Mesendoderm (in vitro differentiated cells): Measurements from ENCODE around the gene SNAP25.

Experiments
- DNase-seq: peaks from one replicate; pipeline ENCODE4 v3.0.0; 2013
- H2AK5ac ChIP-seq: 2 replicates; pipeline ENCODE4 v1.6.1; 2013; ENCODE audit warnings: low read length, inconsistent platforms
- H2BK120ac ChIP-seq: 2 replicates; pipeline ENCODE4 v1.6.1; 2013; ENCODE audit warnings: low read depth, mild to moderate bottlenecking, low read length, moderate library complexity, mixed read lengths
- H2BK15ac ChIP-seq: replicated peaks from 2 replicates; pipeline ENCODE4 v1.6.1; 2013; ENCODE audit warnings: low read depth, mild to moderate bottlenecking, moderate library complexity
- H2BK5ac ChIP-seq: 2 replicates; pipeline ENCODE4 v1.6.1; 2013; ENCODE audit warnings: low read length, inconsistent platforms
- H3K18ac ChIP-seq: 2 replicates; pipeline ENCODE4 v1.6.1; 2013; ENCODE audit warnings: mild to moderate bottlenecking, low read length, mixed read lengths
- H3K23ac ChIP-seq: one replicate; pipeline ENCODE4 v1.6.1; 2013; ENCODE audit warnings: low read length
- H3K27ac ChIP-seq: 2 replicates; pipeline ENCODE4 v1.5.1; 2013; ENCODE audit warnings: low read depth, mild to moderate bottlenecking, inconsistent platforms, low read length, moderate library complexity
- H3K27me3 ChIP-seq: 2 replicates; pipeline ENCODE4 v1.6.1; 2013; ENCODE audit warnings: low read length, control low read depth, mild to moderate bottlenecking, inconsistent platforms; ENCODE audit not compliant: insufficient read depth, poor library complexity
- H3K36me3 ChIP-seq: 2 replicates; pipeline ENCODE4 v1.6.1; 2013; ENCODE audit warnings: low read length, inconsistent platforms; ENCODE audit not compliant: control insufficient read depth, insufficient read depth
- H3K4ac ChIP-seq: one replicate; pipeline ENCODE4 v1.6.1; 2013; ENCODE audit warnings: low read depth, mild to moderate bottlenecking, low read length, moderate library complexity
- H3K4me1 ChIP-seq: 2 replicates; pipeline ENCODE4 v1.6.1; 2013; ENCODE audit warnings: low read depth, low read length, inconsistent platforms; ENCODE audit not compliant: control insufficient read depth
- H3K4me2 ChIP-seq: 2 replicates; pipeline ENCODE4 v1.6.1; 2013; ENCODE audit warnings: low read length
- H3K4me3 ChIP-seq: 2 replicates; pipeline ENCODE4 v1.5.1; 2013; ENCODE audit warnings: mild to moderate bottlenecking, low read length
- H3K56ac ChIP-seq: one replicate; pipeline ENCODE4 v1.6.1; 2013; ENCODE audit warnings: low read length
- H3K79me1 ChIP-seq: 2 replicates; pipeline ENCODE4 v1.6.1; 2013; ENCODE audit warnings: low read length, inconsistent platforms
- H3K79me2 ChIP-seq: 2 replicates; pipeline ENCODE4 v1.6.1; 2013; ENCODE audit warnings: mild to moderate bottlenecking, low read length; ENCODE audit not compliant: control insufficient read depth, insufficient read depth
- H3K9ac ChIP-seq: 2 replicates; pipeline ENCODE4 v1.6.1; 2013; ENCODE audit warnings: low read length, inconsistent platforms
- H4K5ac ChIP-seq: one replicate; pipeline ENCODE4 v1.6.1; 2013; ENCODE audit warnings: low read length
- H4K8ac ChIP-seq: one replicate; pipeline ENCODE4 v1.6.1; 2013; ENCODE audit warnings: low read depth, mild to moderate bottlenecking, control low read depth, low read length, moderate library complexity
- WGBS: extraction: QIAGEN DNeasy Blood & Tissue Kit; methylation state at CpG from one replicate; pipeline ENCODE4 v1.1.7; 2013; ENCODE audit warnings: low lambda C conversion rate, missing lambda C conversion rate; ENCODE audit not compliant: insufficient coverage; ENCODE audit errors: extremely low coverage; 5-methylcytosine and 5-hydroxymethylcytosine counted together

The SNAP25 gene

GRCh38 chr20:10312111-10312510 is 93.5 kb downstream of the SNAP25 start:
- Histone ChIP-seq H3K4ac (no peak overlapping the region), H3K79me2 (no peaks in the 10 kb centered on the region), H4K5ac (no peak overlapping the region), H3K18ac (no peak overlapping the region), H3K36me3 (no peaks in the 10 kb centered on the region), H3K27me3 (no peaks in the 10 kb centered on the region), H2BK120ac (no peak overlapping the region), H4K8ac (no peak overlapping the region), H2BK15ac (no peak overlapping the region), H3K4me2 (no peak overlapping the region), H3K4me1 (no peaks in the 10 kb centered on the region), H3K4me3 (no peak overlapping the region), H3K56ac (no peak overlapping the region), H3K79me1 (no peaks in the 10 kb centered on the region), H3K23ac (no peak overlapping the region), H2BK5ac (no peak overlapping the region), H2AK5ac (no peak overlapping the region), H3K9ac (no peak overlapping the region), H3K27ac (no peak overlapping the region)
- DNase-seq, result peak; percentile 18
- WGBS, result no CpG with 5 or more reads among the region's 1 CpG

DNA sequence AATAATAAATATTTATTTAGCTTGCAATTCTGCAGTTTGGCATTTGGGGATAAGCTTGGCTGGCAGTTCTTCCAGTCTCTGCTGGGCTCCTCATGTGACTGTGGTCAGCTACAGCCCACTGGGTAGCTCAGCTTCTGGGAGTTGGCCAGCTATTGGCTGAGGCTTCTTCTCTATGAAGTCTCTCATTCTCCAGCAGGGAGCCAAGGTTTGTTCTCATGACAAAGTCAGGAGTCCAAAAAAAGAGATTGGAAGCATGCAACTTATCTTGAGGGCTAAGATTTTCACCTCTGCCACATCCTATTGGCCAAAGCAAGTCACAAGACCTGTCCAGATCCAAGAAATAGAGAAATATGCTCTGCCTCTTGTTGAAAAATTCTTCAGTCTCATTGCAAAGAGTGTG is 94.6 kb downstream of the SNAP25 start:
- H3K18ac ChIP-seq, result no peak overlapping the region
- no peaks in the 10 kb centered on the region for H3K4me1 ChIP-seq
- no peak overlapping the region for H3K9ac ChIP-seq
- no peaks in the 10 kb centered on the region for H3K27me3 ChIP-seq
- H3K4me3 ChIP-seq, result no peak overlapping the region
- no peak overlapping the region for H2BK5ac ChIP-seq
- H3K4me2 ChIP-seq, result no peak overlapping the region
- no peak overlapping the region for H2BK15ac ChIP-seq
- no peak overlapping the region for H3K56ac ChIP-seq
- H4K5ac ChIP-seq, result no peak overlapping the region
- H2BK120ac ChIP-seq, result no peak overlapping the region
- H4K8ac ChIP-seq, result no peak overlapping the region
- no peak overlapping the region for H3K23ac ChIP-seq
- no peaks in the 10 kb centered on the region for H3K36me3 ChIP-seq
- no peaks in the 10 kb centered on the region for H3K79me2 ChIP-seq
- no peak overlapping the region for H2AK5ac ChIP-seq
- DNase-seq, result no peak
- no peak overlapping the region for H3K27ac ChIP-seq
- no peak overlapping the region for H3K4ac ChIP-seq
- no peaks in the 10 kb centered on the region for H3K79me1 ChIP-seq

- DNase-seq, result peak; percentile 60
Measured at GRCh38 chr20:10313701-10314100, 95.1 kb downstream of the SNAP25 start.

DNA sequence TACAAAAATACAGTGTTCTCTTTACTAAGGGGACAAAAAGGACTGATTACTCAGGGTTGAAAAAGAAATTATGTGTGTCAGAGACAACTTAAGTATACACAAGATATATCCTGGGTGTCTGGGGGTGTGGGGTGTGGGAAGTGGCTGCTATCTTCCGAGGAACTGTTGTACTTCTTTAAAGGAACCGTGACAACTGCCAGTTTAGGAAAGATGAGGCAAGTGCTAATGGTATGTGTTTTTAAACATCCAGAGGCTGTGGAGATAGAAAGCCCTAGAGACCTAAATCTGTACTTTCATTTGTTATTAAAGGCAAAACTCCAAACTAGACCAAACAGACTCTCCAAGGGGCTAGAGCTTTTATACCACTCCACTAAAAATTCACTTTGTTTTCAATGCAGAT is 95.6 kb downstream of the SNAP25 start:
- no peaks in the 10 kb centered on the region for H3K27me3 ChIP-seq
- H3K79me2 ChIP-seq, result no peaks in the 10 kb centered on the region
- no peak overlapping the region for H3K4ac ChIP-seq
- no peaks in the 10 kb centered on the region for H3K4me1 ChIP-seq
- WGBS, result no CpG with 5 or more reads among the region's 2 CpGs
- no peak overlapping the region for H3K4me3 ChIP-seq
- no peak overlapping the region for H2AK5ac ChIP-seq
- no peak overlapping the region for H3K9ac ChIP-seq
- no peak overlapping the region for H4K8ac ChIP-seq
- no peak overlapping the region for H3K56ac ChIP-seq
- no peak overlapping the region for H3K4me2 ChIP-seq
- no peak overlapping the region for H3K27ac ChIP-seq
- no peak overlapping the region for H2BK15ac ChIP-seq
- H2BK5ac ChIP-seq, result no peak overlapping the region
- peak; percentile 21 for DNase-seq
- H3K23ac ChIP-seq, result no peak overlapping the region
- H3K36me3 ChIP-seq, result no peaks in the 10 kb centered on the region
- H3K79me1 ChIP-seq, result no peaks in the 10 kb centered on the region
- H4K5ac ChIP-seq, result no peak overlapping the region
- no peak overlapping the region for H3K18ac ChIP-seq
- no peak overlapping the region for H2BK120ac ChIP-seq

More at GRCh38 chr20:10313701-10314100, 95.1 kb downstream of the SNAP25 start:
- no peak overlapping the region for H3K56ac ChIP-seq
- H2BK120ac ChIP-seq, result no peak overlapping the region
- no peak overlapping the region for H2BK15ac ChIP-seq
- no peak overlapping the region for H3K9ac ChIP-seq
- WGBS, result no CpG with 5 or more reads among the region's 3 CpGs
- H3K27ac ChIP-seq, result no peak overlapping the region
- H3K23ac ChIP-seq, result no peak overlapping the region
- no peaks in the 10 kb centered on the region for H3K4me1 ChIP-seq
- H4K8ac ChIP-seq, result no peak overlapping the region
- H3K4me2 ChIP-seq, result no peak overlapping the region
- no peak overlapping the region for H3K4me3 ChIP-seq
- H2AK5ac ChIP-seq, result no peak overlapping the region
- H3K79me1 ChIP-seq, result no peaks in the 10 kb centered on the region
- H3K4ac ChIP-seq, result no peak overlapping the region
- no peaks in the 10 kb centered on the region for H3K36me3 ChIP-seq
- H3K79me2 ChIP-seq, result no peaks in the 10 kb centered on the region
- no peak overlapping the region for H3K18ac ChIP-seq
- no peak overlapping the region for H4K5ac ChIP-seq
- H2BK5ac ChIP-seq, result no peak overlapping the region
- no peaks in the 10 kb centered on the region for H3K27me3 ChIP-seq

- no peaks in the 10 kb centered on the region for H3K36me3 ChIP-seq
- no peak overlapping the region for H4K5ac ChIP-seq
- H3K4me3 ChIP-seq, result no peak overlapping the region
- no peak overlapping the region for H3K56ac ChIP-seq
- H3K79me1 ChIP-seq, result no peaks in the 10 kb centered on the region
- H3K27me3 ChIP-seq, result no peaks in the 10 kb centered on the region
- WGBS, result no CpG with 5 or more reads among the region's 5 CpGs
- no peaks in the 10 kb centered on the region for H3K4me1 ChIP-seq
- H3K9ac ChIP-seq, result no peak overlapping the region
- no peak overlapping the region for H2BK5ac ChIP-seq
- no peaks in the 10 kb centered on the region for H3K79me2 ChIP-seq
- no peak for DNase-seq
- no peak overlapping the region for H2BK15ac ChIP-seq
- no peak overlapping the region for H2BK120ac ChIP-seq
- no peak overlapping the region for H3K4me2 ChIP-seq
- no peak overlapping the region for H2AK5ac ChIP-seq
- no peak overlapping the region for H3K23ac ChIP-seq
- H3K18ac ChIP-seq, result peak overlapping the region; percentile 39
- H4K8ac ChIP-seq, result no peak overlapping the region
- no peak overlapping the region for H3K27ac ChIP-seq
- H3K4ac ChIP-seq, result no peak overlapping the region
Measured at GRCh38 chr20:10315138-10315537, 96.5 kb downstream of the SNAP25 start.

DNA sequence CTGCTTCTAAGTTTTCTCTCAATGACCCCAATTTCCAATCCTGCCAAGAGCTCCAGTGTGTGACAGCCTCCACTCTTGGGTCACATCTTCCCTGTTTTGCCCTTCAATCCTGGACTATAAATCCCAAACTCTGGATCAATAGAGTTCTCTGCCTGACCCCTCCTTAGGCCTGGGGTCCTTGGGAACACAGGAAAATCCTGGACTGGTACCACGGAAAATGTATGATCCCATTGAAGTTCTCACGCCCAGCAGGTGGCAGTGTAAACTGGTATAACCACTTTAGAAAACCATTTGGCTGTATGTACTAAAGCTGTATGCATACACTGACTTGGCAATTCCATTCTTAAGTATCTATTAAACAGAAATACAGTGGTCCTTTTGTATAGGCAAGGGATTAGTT is 98.0 kb downstream of the SNAP25 start:
- Histone ChIP-seq H4K8ac (no peak overlapping the region), H3K4ac (no peak overlapping the region), H2BK120ac (no peak overlapping the region), H2BK5ac (no peak overlapping the region), H3K56ac (no peak overlapping the region), H3K4me2 (no peak overlapping the region), H3K4me1 (no peaks in the 10 kb centered on the region), H3K79me1 (no peaks in the 10 kb centered on the region), H3K27me3 (no peaks in the 10 kb centered on the region), H3K23ac (no peak overlapping the region), H3K4me3 (no peak overlapping the region), H3K36me3 (no peaks in the 10 kb centered on the region), H4K5ac (no peak overlapping the region), H3K27ac (no peak overlapping the region), H3K18ac (no peak overlapping the region), H3K9ac (no peak overlapping the region), H2AK5ac (no peak overlapping the region), H3K79me2 (no peaks in the 10 kb centered on the region), H2BK15ac (no peak overlapping the region)
- DNase-seq, result no peak
- no CpG with 5 or more reads among the region's 2 CpGs for WGBS
